Osteoblast (primary cell): Measurements from ENCODE around the gene PRKAG3. TPM values are rescaled to one million over a fixed set of nuclear protein-coding genes. Genes with fewer than 3 reads are reported as not detected.

Experiments
- DNase-seq: peaks from one replicate; pipeline ENCODE4 v3.0.0; 2011; ENCODE audit warnings: low spot score, mixed read lengths; ENCODE audit not compliant: insufficient read length; ENCODE audit errors: missing footprints
- H2AFZ ChIP-seq: 2 replicates; pipeline ENCODE4 v1.6.0; 2011; ENCODE audit warnings: mild to moderate bottlenecking, low read length
- H3K27ac ChIP-seq: 2 replicates; pipeline ENCODE4 v1.5.1; 2011; ENCODE audit warnings: mild to moderate bottlenecking, low read depth, low read length, moderate library complexity
- H3K27me3 ChIP-seq: 2 replicates; pipeline ENCODE4 v1.6.0; 2012; ENCODE audit warnings: mild to moderate bottlenecking, control low read depth, inconsistent platforms, low read length, moderate library complexity; ENCODE audit not compliant: insufficient read depth
- H3K36me3 ChIP-seq: 2 replicates; pipeline ENCODE4 v1.5.1; 2011; ENCODE audit warnings: mild to moderate bottlenecking, low read length, control low read depth, moderate library complexity; ENCODE audit not compliant: insufficient read depth
- H3K4me1 ChIP-seq: 2 replicates; pipeline ENCODE4 v1.5.1; 2011; ENCODE audit warnings: mild to moderate bottlenecking, low read length, control low read depth, moderate library complexity; ENCODE audit not compliant: insufficient read depth
- H3K4me2 ChIP-seq: 2 replicates; pipeline ENCODE4 v1.6.0; 2011; ENCODE audit warnings: mild to moderate bottlenecking, low read length; ENCODE audit not compliant: insufficient read depth
- H3K4me3 ChIP-seq: fragments of 200-600 bp; sonication (generic); 3 replicates; pipeline ENCODE4 v1.5.1; 2012; ENCODE audit warnings: mild to moderate bottlenecking, low read length, inconsistent platforms; ENCODE audit not compliant: insufficient read depth
- H3K79me2 ChIP-seq: 2 replicates; pipeline ENCODE4 v1.6.0; 2012; ENCODE audit warnings: mild to moderate bottlenecking, low read length, control low read depth, inconsistent platforms; ENCODE audit not compliant: insufficient read depth
- H3K9me3 ChIP-seq: 2 replicates; pipeline ENCODE4 v1.5.1; 2011; ENCODE audit warnings: low read depth, low read length, control low read depth
- H4K20me1 ChIP-seq: 2 replicates; pipeline ENCODE4 v1.6.0; 2012; ENCODE audit warnings: mild to moderate bottlenecking, low read length, control low read depth; ENCODE audit not compliant: insufficient read depth
- CTCF ChIP-seq: IDR thresholded peaks from 2 replicates; pipeline ENCODE4 v1.5.1; 2011; ENCODE audit warnings: mild to moderate bottlenecking, low read depth, low read length, moderate library complexity; ENCODE audit errors: extremely low read depth
- total RNA-seq: library from RNA; depleted of rRNA; stranded (reverse); fragments of >200 nt; gene quantifications from 2 replicates; pipeline ENCODE4 v1.2.3, GENCODE V29; 2012

PRKAG3 gene
- total RNA-seq, 1 donor, result under 0.01 TPM

GRCh38 chr2:218853766-218854165 lies 22.2 kb upstream of the PRKAG3 start:
- Histone ChIP-seq H3K27ac (no peak overlapping the region), H3K4me1 (peaks cover 12% of the 10 kb centered on the region), H3K9me3 (no peaks in the 10 kb centered on the region), H3K27me3 (peaks cover 52% of the 10 kb centered on the region), H3K36me3 (no peaks in the 10 kb centered on the region), H3K79me2 (no peaks in the 10 kb centered on the region), H3K4me3 (no peak overlapping the region), H4K20me1 (no peaks in the 10 kb centered on the region), H2AFZ (no peak overlapping the region), H3K4me2 (no peak overlapping the region)
- TF ChIP-seq CTCF, result no peak
- DNase-seq, result peak; percentile 86

- H4K20me1 ChIP-seq, result no peaks in the 10 kb centered on the region
- peaks cover 50% of the 10 kb centered on the region for H3K27me3 ChIP-seq
- H3K27ac ChIP-seq, result no peak overlapping the region
- peak overlapping the region; percentile 25 for H2AFZ ChIP-seq
- no peaks in the 10 kb centered on the region for H3K36me3 ChIP-seq
- no peaks in the 10 kb centered on the region for H3K9me3 ChIP-seq
- TF ChIP-seq CTCF, result peak; percentile 86
- peaks cover 12% of the 10 kb centered on the region for H3K4me1 ChIP-seq
- H3K4me3 ChIP-seq, result no peak overlapping the region
- peak overlapping the region; percentile 33 for H3K4me2 ChIP-seq
- no peaks in the 10 kb centered on the region for H3K79me2 ChIP-seq
- DNase-seq, result peak; percentile 92
Observed at GRCh38 chr2:218852911-218853667, 21.5 kb upstream of the PRKAG3 start.

GRCh38 chr2:218851286-218851685 lies 19.7 kb upstream of the PRKAG3 start:
- peaks cover 12% of the 10 kb centered on the region for H3K4me1 ChIP-seq

More at GRCh38 chr2:218851286-218851685, 19.7 kb upstream of the PRKAG3 start:
- Histone ChIP-seq H3K27me3 (peaks cover 37% of the 10 kb centered on the region), H3K36me3 (no peaks in the 10 kb centered on the region), H3K4me2 (no peak overlapping the region), H4K20me1 (no peaks in the 10 kb centered on the region), H3K79me2 (no peaks in the 10 kb centered on the region), H3K9me3 (no peaks in the 10 kb centered on the region), H2AFZ (no peak overlapping the region), H3K27ac (no peak overlapping the region), H3K4me3 (no peak overlapping the region)
- no peak for TF ChIP-seq CTCF
- DNase-seq, result no peak
